ENCODE results near the gene COL1A1.

Gene COL1A1

GRCh38 chr17:50201276-50201854 is at the start of gene COL1A1:
COL1A1 (minus strand) TSS chr17:50201631; CDS start chr17:50201513, 118 bp downstream.
- DNase-seq (ENCODE audit: low read depth): no peak

- DNase-seq (ENCODE audit: low read depth): no peak
These were observed 46.8 kb upstream of the COL1A1 start for GRCh38 chr17:50248255-50248654.

GRCh38 chr17:50244771-50245170 is 43.3 kb upstream of the COL1A1 start:
- no peak for DNase-seq (ENCODE audit: low read depth)

- no peak for DNase-seq (ENCODE audit: low read depth)
These were observed 40.0 kb upstream of the COL1A1 start for GRCh38 chr17:50241431-50241830.

- DNase-seq (ENCODE audit: low read depth): no peak
These were observed 39.4 kb upstream of the COL1A1 start for GRCh38 chr17:50240851-50241250.

GRCh38 chr17:50239937-50240336 is 38.5 kb upstream of the COL1A1 start:
- DNase-seq (ENCODE audit: low read depth): no peak

GRCh38 chr17:50238601-50239280 is 37.3 kb upstream of the COL1A1 start:
- DNase-seq (ENCODE audit: low read depth): no peak

GRCh38 chr17:50237901-50238300 is 36.5 kb upstream of the COL1A1 start:
- DNase-seq (ENCODE audit: low read depth): no peak

- no peak for DNase-seq (ENCODE audit: low read depth)
These were observed 33.1 kb upstream of the COL1A1 start for GRCh38 chr17:50234581-50234980.

GRCh38 chr17:50225701-50226240 is 24.3 kb upstream of the COL1A1 start:
- no peak for DNase-seq (ENCODE audit: low read depth)

GRCh38 chr17:50222922-50223321 is 21.5 kb upstream of the COL1A1 start:
- DNase-seq (ENCODE audit: low read depth): no peak

GRCh38 chr17:50221864-50222545 is 20.6 kb upstream of the COL1A1 start:
- no peak for DNase-seq (ENCODE audit: low read depth)

GRCh38 chr17:50221266-50221863 is 19.9 kb upstream of the COL1A1 start:
- no peak for DNase-seq (ENCODE audit: low read depth)

GRCh38 chr17:50220811-50221210 is 19.4 kb upstream of the COL1A1 start:
- no peak for DNase-seq (ENCODE audit: low read depth)

GRCh38 chr17:50219939-50220465 is 18.6 kb upstream of the COL1A1 start:
- DNase-seq (ENCODE audit: low read depth): no peak

GRCh38 chr17:50219342-50219741 is 17.9 kb upstream of the COL1A1 start:
- no peak for DNase-seq (ENCODE audit: low read depth)

GRCh38 chr17:50218771-50219315 is 17.4 kb upstream of the COL1A1 start:
- DNase-seq (ENCODE audit: low read depth): no peak

- DNase-seq (ENCODE audit: low read depth): no peak
These were observed 16.8 kb upstream of the COL1A1 start for GRCh38 chr17:50218071-50218759.

GRCh38 chr17:50217591-50217990 is 16.2 kb upstream of the COL1A1 start:
- no peak for DNase-seq (ENCODE audit: low read depth)

GRCh38 chr17:50214976-50215760 is 13.7 kb upstream of the COL1A1 start:
- no peak for DNase-seq (ENCODE audit: low read depth)

Measured in stimulated activated CD4-positive, alpha-beta T cell treated with anti-CD3 and anti-CD28 coated beads, Interleukin-2, amount 100 ng/mL, for 4 hours (primary cell).